GM19467 (cell line): ENCODE data around the gene SRSF10.
A peak's percentile ranks its signal among the peaks of the same experiment; 100 is the strongest.
"Not testable (repeated sequence)": the region's sequence is repeated elsewhere in the genome, so short reads cannot be mapped to it uniquely, and the experiment has no call there.

Experiments used
- ATAC-seq: cut with Tn5 transposase; IDR thresholded peaks from one replicate; pipeline ENCODE4 v1.9.1; 2021; ENCODE audit warnings: mild to moderate bottlenecking, moderate library complexity; ENCODE audit not compliant: unreplicated experiment

SRSF10 gene

DNA sequence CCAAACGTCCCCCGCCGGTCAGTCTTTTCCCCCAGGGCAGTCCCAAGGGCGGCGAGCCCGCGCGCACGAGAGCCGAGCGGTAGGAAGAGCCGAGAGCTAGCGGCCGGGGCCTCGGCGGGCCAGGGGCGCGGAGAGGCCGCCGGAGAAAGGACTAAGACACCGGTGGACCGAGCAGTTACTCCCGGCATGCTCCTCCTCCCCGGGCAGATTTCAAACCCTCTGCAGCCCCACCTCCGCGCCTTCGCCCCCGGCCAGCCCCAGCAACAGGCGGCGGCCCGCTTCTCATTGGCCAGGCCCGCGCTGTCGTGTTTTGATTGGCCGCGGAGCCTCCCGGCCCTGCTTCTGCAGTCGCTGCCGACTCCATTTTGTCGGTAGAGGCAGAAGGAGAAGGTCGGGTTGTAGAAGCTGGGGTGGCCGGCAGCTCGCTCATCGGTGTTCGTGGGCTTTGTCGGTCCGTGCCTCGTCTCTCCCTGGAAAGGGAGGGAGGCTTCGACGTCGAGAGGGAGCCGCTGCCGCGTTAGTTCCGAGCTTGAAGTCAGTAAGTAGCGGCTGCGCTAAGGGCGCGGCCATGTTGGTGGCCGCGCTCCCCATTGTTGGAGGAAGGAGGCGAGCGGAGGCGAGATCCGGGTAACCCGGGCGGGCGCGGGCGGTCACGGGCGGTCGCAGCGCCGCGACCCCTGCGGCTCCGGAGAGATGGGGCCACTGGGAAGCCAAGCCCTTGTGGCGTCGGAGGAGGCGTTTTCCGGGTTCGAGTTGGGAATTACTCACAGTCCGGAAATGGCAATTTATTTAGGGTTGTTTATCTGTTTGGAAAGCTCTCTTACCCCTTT is 20.5 kb downstream of the SRSF10 start, which contains the start of gene PNRC2:
Gene PNRC2, plus strand, starts transcription at position 368 of the 830 bp plus-strand sequence. CDS start 1,630 bp downstream, outside the sequence.
- peak; percentile 78 for ATAC-seq

DNA sequence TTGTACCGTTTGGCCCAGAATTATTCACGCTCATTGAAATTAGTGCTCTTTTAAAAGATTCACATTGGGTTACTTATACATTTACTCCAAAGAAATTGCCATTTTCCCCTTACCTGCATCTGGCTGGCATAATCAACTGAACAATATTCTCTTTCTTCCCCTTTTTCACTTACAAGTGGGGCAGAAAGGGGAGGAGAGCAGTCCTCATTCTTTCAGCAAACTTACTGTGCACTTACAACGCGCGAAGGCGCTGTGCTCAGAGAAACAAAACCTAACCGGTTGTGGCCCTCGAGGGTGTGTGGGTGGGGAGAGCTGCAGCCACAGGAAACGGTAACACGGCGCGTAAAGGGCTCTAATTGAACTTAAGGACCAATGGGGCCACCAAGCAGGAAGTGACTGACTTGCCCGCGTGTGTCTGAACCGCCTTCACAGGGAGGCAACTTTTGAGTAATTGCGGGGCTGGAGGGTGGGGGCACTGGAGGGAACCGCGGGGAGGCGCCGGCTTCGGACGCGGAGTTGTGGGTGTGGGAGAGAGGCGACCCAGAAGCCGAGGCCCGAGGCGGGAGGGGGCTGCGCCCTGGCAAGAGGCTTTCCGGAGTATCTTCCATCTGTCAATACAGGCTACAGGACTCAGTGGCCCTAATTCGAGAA is 21.2 kb downstream of the SRSF10 start:
- ATAC-seq: peak; percentile 52

DNA sequence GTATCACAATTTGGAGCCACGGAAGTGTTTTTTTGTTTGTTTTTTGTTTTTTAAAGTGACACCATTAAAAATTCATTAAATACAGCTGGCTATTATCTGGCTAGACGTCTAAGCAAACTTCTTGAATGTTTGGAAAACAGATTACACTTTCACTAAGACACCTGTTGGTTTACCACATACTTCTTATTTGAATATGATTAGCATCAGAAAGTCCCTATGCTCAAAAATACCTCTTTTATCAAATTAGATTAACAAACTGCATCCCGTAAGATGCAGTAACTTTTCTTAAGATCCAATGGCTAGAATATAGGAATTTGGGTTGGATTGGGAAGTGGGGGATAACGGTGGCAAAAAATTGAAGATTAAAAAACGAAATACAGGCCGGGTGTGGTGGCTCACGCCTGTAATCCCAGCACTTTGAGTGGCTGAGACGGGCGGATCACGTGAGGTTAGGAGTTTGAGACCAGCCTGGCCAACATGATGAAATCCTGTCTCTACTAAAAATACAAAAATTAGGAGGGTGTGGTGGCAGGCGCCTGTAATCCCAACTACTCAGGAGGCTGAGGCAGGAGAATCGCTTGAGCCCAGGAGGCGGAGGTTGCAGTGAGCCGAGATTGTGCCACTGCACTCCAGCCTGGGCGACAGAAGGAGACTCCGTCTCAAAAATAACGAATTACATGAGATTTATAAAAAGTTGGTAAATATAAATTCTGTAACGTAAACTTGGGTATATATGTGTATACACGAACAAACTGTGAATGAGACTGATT is 21.9 kb downstream of the SRSF10 start:
- not testable (repeated sequence) for ATAC-seq

DNA sequence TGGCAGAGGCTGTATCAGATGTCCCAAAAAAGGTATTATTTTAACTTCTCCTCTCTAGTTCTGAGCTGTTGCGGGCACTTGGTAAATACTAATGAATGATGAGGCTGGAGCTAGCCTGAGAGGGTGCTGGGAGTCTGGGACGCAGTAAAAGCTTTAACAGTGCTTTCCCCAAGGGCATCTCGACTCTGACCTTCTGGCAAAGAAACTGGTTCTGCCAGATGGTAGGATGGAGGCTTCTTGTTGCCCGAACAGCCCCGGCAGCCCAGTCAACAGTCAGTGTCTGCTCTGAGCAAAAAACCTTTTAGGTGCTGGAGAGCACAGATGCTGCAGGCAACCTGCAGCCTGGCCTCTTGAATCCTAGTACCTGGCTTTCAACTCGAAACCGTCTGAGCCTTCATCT is 23.0 kb downstream of the SRSF10 start:
- ATAC-seq: no peak

DNA sequence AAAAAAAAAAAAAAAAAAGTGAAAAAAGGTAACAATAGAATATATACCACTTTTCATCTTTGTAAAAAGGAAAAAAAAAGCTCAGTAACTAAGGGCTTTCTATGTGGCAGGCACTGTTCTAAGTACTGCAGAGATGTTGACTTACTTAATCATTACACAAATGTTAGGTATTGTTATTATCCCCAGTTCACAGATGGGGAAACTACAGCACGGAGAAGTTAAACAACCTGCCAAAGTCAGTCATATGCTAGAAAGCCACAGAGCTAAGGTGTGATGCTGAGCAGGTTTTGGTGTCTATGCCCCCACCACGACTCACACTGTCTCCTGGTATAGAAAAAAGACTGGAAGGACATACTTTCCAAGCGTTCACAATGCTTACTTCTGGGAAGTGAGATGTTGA is 27.1 kb downstream of the SRSF10 start:
- ATAC-seq: no peak

DNA sequence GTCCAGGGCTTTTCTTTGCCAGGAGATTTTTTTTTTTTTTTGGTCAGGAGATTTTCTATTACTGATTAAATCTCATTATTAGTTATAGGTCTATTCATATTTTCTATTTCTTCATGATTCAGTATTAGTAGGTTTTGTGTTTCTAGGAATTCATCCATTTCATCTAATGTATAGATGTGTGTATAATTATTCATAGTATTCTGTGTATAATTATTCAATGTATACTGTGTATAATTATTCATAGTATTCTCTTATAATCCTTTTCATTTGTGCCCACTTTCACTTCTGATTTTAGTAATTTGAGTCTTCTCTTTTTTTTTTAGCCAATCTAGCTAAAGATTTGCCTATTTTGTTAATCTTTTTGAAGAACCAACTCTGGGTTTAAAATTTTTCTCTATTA is 32.8 kb downstream of the SRSF10 start:
- ATAC-seq: no peak

DNA sequence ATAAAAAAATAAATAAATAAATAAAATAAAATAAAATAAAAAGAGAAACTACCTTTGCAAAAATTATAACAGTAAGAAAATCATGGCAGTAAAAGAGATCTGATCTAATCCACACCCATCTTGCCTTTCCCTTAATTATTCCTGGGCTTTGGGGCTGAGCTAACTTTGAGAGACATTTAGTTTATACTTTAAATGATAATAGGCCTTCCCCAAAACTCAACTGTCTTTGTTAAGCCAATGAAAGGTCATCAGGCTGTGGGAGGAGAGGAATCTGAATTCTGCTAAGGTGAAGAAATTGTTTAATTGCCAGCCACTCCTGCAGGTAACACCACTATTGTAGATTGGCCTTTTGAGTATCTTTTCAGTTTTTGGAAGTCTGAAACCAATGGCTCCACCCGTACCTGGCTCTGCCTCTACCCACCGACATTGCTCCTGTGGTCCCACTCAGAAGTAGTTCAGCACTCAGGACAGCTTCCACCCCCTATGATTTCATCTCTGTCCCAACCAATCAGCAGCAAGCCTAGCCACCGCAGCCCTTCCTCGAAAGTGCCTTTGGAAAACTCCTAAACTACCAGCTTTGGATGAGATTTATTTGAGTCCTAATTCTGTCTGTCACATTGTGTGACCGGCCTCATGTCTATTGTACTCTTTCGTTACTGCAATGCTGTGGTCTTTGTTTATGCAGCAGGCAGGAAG is 43.5 kb downstream of the SRSF10 start:
- no peak for ATAC-seq

DNA sequence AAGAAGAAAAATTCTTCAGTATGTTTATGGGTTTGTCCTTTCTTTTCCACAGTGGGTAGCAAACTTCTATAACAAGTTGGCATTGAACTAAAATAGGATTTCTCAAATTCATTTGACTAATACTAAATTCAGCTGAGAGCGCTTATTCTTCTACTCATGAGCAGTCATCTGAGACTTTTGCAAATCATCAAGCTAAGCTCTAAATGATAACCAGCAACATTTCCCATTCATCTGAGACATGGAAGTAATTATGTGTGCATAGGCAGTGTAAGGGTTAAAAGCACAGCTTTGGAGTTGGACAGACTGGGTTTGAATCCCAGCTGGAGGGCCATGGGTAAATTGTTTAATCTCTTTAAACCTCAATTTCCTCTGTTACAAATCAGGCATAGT is 48.6 kb downstream of the SRSF10 start:
- ATAC-seq: no peak

DNA sequence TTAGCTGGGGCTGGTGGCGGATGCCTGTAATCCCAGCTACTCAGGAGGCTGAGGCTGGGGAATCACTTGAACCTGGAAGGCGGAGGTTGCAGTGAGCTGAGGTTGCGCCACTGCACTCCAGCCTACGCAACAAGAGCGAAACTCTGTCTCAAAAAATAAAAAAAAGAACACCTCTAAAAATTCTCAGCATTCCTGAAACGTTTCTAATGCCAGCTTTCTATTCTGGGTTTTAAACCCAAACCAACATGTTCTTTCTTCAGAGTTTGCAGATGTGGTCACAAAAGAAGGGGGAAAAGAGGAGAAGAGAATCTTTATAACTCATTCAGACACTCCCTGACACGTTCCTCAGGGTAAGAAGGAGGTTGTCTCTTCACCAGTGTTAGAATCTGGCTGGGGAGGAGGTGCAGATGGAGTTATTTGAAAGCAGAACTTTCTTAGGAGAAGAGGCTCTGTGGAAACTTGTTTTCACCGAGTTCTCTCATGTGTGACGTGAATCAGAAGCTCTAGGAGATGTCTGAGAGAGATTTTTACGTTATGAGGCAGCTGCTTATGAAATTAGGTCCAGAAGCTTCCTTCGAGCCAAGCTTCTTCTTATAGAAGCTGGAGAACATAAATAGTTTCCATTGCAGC is 49.2 kb downstream of the SRSF10 start:
- no peak for ATAC-seq

DNA sequence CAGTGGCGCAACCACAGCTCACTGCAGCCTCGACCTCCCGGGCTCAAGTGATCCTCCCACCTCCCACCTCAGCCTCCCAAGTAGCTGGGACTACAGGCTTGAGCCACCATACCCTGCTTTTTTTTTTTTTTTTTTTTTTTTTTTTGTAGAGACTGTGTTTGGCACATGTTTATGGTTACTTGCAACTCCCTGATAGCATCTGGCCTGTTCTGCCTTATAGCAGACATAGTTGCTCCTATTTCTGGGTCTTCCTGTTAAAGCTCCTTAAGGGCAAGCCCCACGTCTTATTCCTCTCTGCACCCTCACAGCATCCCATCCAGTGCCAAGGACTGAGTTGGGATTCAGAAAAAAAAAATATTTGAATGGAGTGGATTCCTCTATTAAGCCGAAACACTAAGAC is 49.9 kb downstream of the SRSF10 start:
- no peak for ATAC-seq

DNA sequence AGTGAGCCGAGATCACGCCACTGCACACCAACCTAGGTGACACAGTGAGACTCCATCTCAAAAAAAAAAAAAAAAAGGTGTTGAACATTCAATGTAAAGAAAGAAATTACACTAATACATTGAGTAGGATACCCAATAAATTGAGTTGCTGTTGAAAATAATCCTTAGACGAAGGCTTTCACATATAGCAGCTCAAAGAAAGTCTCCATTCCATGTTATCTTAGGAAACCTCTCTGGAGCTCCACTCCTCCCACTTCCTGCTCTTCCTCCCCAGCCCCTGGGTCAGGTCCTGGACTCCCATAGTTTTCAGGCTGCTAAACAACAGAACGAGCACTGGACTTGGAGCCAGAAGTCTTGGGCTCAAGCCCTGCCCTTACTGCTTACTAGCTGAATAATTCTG is 51.3 kb downstream of the SRSF10 start:
- no peak for ATAC-seq

DNA sequence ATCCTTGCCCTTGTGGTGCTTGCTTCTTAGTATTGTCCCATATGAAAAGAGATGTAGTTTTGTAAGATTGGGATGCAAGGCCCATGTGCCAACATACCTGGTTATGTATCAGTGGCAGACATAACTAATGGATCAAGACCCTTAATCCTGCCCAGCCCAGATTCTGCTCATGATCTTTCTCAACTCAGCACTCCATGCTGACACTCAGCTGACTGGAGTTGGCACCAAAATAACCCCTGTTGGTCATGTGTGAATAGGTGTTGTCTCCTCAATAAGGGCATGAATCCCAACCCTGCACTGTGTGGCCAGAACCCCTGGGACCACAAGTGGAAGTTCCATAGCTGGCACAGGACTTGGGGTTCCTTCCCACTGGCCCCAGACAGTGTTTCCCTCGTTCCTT is 53.0 kb downstream of the SRSF10 start:
- ATAC-seq: no peak

DNA sequence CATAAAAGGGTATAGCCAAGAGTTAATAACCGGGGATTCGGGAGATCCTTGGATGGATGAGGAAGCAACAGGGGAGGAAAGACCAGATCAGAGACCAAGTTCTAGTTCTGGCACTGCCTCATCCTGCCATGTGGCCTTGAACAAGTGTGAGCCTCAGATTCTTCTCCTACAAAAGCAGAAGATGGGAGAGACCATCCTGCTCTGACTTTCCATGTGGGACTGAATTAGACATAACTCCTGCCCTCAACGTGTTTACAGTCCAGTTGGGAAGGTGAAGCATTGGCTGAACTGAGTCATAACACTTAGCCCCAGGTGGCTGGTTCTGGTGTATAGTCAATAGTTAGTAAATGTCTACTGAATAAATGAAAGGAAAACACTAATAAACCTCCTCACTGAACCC is 54.8 kb downstream of the SRSF10 start:
- no peak for ATAC-seq

DNA sequence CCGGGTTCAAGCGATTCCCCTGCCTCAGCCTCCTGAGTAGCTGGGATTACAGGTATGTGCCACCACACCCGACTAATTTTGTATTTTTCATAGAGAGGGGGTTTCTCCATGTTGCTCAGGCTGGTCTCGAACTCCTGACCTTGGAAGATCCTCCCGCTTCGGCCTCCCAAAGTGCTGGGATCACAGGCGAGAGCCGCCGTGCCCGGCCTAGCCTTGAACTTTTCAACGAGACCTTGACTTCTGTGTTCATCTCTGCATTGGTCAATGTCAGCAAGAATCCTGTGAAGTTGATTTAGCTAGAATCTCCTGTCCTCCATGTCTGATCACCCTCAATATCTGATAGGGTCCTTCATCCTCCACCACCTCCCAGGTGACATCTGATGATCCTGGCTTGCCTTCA is 55.5 kb downstream of the SRSF10 start:
- ATAC-seq: no peak

DNA sequence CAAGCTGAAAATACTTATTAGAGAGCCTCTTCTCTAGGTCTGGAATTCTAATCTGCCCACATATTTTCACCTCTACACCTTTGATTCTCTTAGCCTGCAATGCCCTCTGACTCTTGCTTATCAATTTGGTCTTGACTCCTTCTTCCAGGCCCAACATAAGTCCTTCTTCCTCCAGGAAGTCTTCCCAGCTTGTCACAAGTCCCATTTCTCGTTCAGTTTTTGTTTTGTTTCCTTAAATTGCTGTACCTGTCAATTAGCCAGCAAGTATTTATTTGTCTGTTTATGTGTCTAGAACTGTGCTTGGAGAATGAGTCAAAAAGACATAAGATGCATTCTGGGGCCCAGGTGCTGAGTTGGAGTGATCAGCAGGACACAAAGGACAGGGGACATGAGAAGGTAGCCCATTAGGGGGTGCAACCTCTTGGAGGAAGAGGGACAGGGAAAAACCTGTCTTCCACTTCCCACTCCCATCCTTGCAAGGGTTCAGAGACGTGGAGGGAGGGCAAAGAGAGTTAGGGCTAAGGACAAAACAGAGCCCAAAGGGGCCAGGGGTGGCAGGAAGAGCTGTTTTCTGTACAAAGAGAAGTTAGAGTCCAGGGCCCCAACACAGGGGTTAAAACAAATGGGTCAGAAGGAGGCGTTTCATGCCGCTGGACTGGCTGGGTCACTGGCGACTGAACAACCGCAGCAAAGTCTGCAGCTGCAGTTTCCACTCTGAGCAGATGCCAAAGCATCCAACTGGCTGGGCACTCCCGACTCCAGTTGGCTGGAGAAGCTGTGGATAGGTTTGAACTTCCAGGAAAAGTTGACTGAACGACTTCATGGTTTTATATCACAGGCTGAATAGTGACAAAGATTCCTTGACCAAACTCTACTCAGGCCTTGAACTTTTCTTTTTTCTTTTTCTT is 56.3 kb downstream of the SRSF10 start:
- ATAC-seq: no peak

DNA sequence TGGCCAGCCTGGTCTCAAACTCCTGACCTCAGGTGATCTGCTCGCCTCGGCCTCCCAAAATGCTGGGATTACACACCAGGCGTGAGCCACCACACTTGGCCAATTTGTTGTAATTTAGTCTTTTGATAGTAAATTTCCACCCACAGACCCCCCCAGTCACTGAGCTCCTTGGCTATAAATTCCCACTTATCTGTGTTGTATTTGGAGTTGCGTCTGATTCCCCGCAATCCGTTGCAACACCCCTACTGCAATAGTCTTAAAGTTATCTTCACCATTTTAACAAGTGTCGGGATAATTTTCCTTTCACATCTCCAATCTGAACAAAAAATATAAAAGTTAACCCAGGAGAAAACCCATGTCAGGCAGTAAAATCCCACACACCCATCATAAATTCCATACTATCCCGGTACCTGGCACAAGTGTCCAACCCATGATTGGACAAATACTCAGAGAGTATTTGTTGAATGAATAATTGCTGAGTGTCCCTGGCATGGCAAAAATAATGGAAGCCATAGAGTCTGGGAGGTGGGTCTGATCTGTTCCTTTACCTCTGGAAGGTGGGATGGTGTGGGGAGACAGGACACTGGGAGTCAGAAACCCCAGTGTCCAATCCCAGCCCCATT is 57.7 kb downstream of the SRSF10 start:
- ATAC-seq: no peak

DNA sequence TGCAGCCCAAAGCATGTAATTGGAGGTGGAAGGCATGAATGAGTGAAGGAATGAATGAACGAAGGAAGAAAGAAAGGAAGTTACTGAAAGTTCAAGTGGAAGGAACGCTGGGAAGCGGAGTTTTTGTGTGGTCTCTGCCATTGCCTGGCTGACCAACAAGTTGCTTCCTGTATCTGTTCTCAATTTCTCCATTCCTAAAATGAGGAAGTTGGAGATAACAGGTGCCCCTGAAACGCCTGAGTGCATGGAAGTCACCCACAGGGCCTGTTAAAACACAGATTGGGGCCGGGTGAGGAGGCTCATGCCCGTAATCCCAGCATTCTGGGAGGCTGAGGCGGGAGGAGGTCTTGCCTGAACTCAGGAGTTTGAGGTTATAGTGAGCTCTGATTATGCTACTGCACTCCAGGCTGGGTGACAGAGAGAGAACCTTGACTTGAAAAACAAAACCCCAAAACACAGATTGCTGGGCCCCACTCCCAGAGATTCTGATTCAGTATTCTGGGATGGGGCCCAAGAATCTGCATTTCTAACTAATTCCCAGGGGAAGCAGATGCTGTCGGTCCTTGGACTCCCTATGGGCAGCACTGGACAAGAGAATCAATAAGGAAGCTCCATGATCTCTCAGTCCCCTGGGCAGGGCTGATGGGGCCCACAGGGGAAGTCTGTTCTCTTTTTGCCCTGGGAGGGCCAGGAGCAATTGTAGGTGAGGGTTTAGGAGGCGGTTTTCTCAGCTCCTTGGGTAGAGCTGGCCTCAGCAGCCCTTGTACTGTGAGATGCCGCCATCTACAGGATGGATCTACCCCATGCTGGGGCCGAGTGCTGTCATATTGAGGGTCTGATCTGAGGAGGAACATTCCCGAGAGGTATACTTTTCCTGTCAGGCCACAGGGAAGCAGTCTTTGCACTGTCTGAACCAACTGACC is 63.7 kb downstream of the SRSF10 start:
- ATAC-seq: no peak

DNA sequence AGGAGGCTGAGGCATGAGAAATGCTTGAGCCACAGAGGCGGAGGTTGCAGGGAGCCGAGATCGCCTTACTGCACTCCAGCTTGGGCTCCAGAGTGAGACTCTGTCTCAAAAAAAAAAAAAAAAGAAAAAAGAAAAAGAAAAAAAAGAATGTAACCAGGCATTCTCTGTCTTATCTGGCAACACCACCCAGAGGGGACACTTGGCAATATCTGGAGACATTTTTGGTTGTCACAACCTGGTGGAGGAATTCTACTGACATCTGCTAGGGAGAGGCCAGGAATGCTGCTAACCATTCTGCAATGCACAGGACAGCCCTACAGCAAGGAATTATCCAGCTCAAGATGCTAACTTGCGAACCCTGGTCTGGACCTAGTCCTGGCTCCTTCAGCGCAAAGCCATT is 64.7 kb downstream of the SRSF10 start:
- no peak for ATAC-seq
